Panc1 (cell line): ENCODE results near the gene SCNN1G. TPM values are rescaled to one million over a fixed set of nuclear protein-coding genes. Genes with fewer than 3 reads are reported as not detected.

Experiments used
- ATAC-seq: fragments of 200-7000 bp; cut with Tn5 transposase; 2 replicates; pipeline ENCODE4 v1.9.1; 2020; ENCODE audit warnings: mild to moderate bottlenecking, moderate library complexity
- BruUV-seq: library from RNA; stranded (reverse); fragments of 400-500 nt; replicated peaks from 2 replicates; lab custom pipeline; 2021; lab: Mats Ljungman, UMichigan
- CTCF ChIA-PET: fragments of 300-600 bp; sonication (Branson Sonifier 250); formaldehyde crosslinking; loops from one replicate; lab custom pipeline; 2022; ENCODE audit warnings: antibody characterized with exemption; lab: Charles Lee
- POLR2A ChIA-PET: fragments of 300-600 bp; sonication (Branson Sonifier 250); formaldehyde crosslinking; loops from one replicate; lab custom pipeline; 2022; ENCODE audit warnings: antibody characterized with exemption; lab: Charles Lee
- DNase-seq: peaks from one replicate; pipeline ENCODE4 v3.0.0-alpha.2; 2010; ENCODE audit warnings: low read depth, low spot score
- H3K27ac ChIP-seq: 2 replicates; pipeline ENCODE4 v1.5.1; 2011; ENCODE audit warnings: mild to moderate bottlenecking, low read length, inconsistent platforms
- H3K27me3 ChIP-seq: fragments of 200-500 bp; sonication (Bioruptor generic); 2 replicates; pipeline ENCODE4 v1.6.0; 2014; ENCODE audit warnings: low read length, inconsistent platforms; ENCODE audit not compliant: control insufficient read depth, insufficient read depth
- H3K36me3 ChIP-seq: fragments of 200-500 bp; sonication (Bioruptor generic); 2 replicates; pipeline ENCODE4 v1.5.1; 2014; ENCODE audit warnings: inconsistent platforms, mild to moderate bottlenecking, low read length, moderate library complexity; ENCODE audit not compliant: control insufficient read depth, insufficient read depth
- H3K4me1 ChIP-seq: 2 replicates; pipeline ENCODE4 v1.5.1; 2011; ENCODE audit warnings: inconsistent platforms, mild to moderate bottlenecking, low read length, moderate library complexity; ENCODE audit not compliant: control insufficient read depth, insufficient read depth
- H3K4me3 ChIP-seq, 2 experiments: 2 replicates each; pipeline ENCODE4 v1.5.1; 2011 to 2012; ENCODE audit warnings: low read depth in 2 of 2, low read length in 2 of 2, mild to moderate bottlenecking in 2 of 2, inconsistent platforms in 1 of 2, moderate library complexity in 1 of 2
- H3K9me3 ChIP-seq: fragments of 200-500 bp; sonication (Bioruptor generic); 2 replicates; pipeline ENCODE4 v1.5.1; 2014; ENCODE audit warnings: low read depth, mild to moderate bottlenecking, inconsistent platforms, low read length, moderate library complexity; ENCODE audit not compliant: control insufficient read depth, insufficient read depth
- CTCF ChIP-seq: fragments of 450-650 bp; IDR thresholded peaks from 2 replicates; pipeline ENCODE4 v1.5.1; 2017; ENCODE audit warnings: mild to moderate bottlenecking
- POLR2AphosphoS5 ChIP-seq: IDR thresholded peaks from 2 replicates; pipeline ENCODE4 v1.6.1; 2012; ENCODE audit warnings: mild to moderate bottlenecking, low read depth, low read length, moderate library complexity
- REST ChIP-seq, 2 experiments: IDR thresholded peaks; 2 replicates each; pipeline ENCODE4 v1.6.1; 2011 to 2012; ENCODE audit warnings: low read depth in 2 of 2, control low read depth in 1 of 2, low read length in 1 of 2, mild to moderate bottlenecking in 1 of 2, moderate library complexity in 1 of 2; ENCODE audit not compliant: insufficient read depth in 1 of 2
- SIN3A ChIP-seq: IDR thresholded peaks from 2 replicates; pipeline ENCODE4 v1.6.1; 2012; ENCODE audit warnings: low read depth, mild to moderate bottlenecking, low read length, moderate library complexity, borderline replicate concordance; ENCODE audit not compliant: insufficient read depth
- TCF7L2 ChIP-seq: IDR thresholded peaks from 2 replicates; pipeline ENCODE4 v1.6.1; 2011; ENCODE audit warnings: mild to moderate bottlenecking, low read depth, low read length, inconsistent platforms
- in situ Hi-C: cut with HindIII; loops from 2 replicates; pipeline ENCODE4 v1.10.0; 2016; ENCODE audit warnings: low sequenced_read_pairs, low pct_unique_long_range_greater_than_20kb
- intact Hi-C: fragments of 100-400 bp; cut with micrococcal nuclease; formaldehyde crosslinking; loops from one replicate; pipeline ENCODE4 v1.10.0; 2022; ENCODE audit not compliant: unreplicated experiment
- total RNA-seq: library from RNA; stranded (reverse); gene quantifications from one replicate; pipeline ENCODE4 v1.2.1, GENCODE V29; 2021; ENCODE audit not compliant: unreplicated experiment

SCNN1G gene
- total RNA-seq, 1 experiment from 2014 or later, result 3.4 TPM

- CTCF ChIA-PET, result interaction anchor here (0.6 kb wide), 1 partner anchor 188 kb away, joined by 7 read pairs; no protein-coding TSS in a partner anchor
- intact Hi-C loops, result no loop called here
- BruUV-seq, result no TSS peak
Observed at GRCh38 chr16:23240994-23241393, 58.4 kb downstream of the SCNN1G start.

GRCh38 chr16:23244122-23244521 lies 61.6 kb downstream of the SCNN1G start:
- no peak for TF ChIP-seq TCF7L2
- no peak for TF ChIP-seq POLR2AphosphoS5
- TF ChIP-seq CTCF, result no peak
- TF ChIP-seq SIN3A, result no peak
- TF ChIP-seq REST (IDR thresholded peaks at IDR 0.05; ENCODE audit: insufficient read depth in 1 of 2, low read depth in 2 of 2, low read length in 1 of 2), result no peak
- no peaks in the 10 kb centered on the region for H3K27me3 ChIP-seq
- H3K9me3 ChIP-seq, result no peaks in the 10 kb centered on the region
- DNase-seq (no peak), ATAC-seq (no peak)
- H3K27ac ChIP-seq, result no peak overlapping the region
- no peaks in the 10 kb centered on the region for H3K4me1 ChIP-seq
- in situ Hi-C loops, result no loop called here
- ChIA-PET CTCF (no interaction called here), POLR2A (interaction anchor here (0.7 kb wide), 1 partner anchor 1265 kb away, joined by 3 read pairs; no protein-coding TSS in a partner anchor)
- BruUV-seq, result no TSS peak
- no peaks in the 10 kb centered on the region for H3K36me3 ChIP-seq
- intact Hi-C loops, result no loop called here
- no peak overlapping the region for H3K4me3 ChIP-seq

More at GRCh38 chr16:23240994-23241393, 58.4 kb downstream of the SCNN1G start:
- H3K27ac ChIP-seq, result no peak overlapping the region
- POLR2A ChIA-PET, result no interaction called here
- H3K4me3 ChIP-seq, result no peak overlapping the region
- no peaks in the 10 kb centered on the region for H3K4me1 ChIP-seq
- no peak for ATAC-seq
- DNase-seq, result no peak
- TF ChIP-seq SIN3A, result no peak
- TF ChIP-seq REST (IDR thresholded peaks at IDR 0.05; ENCODE audit: insufficient read depth in 1 of 2, low read depth in 2 of 2, low read length in 1 of 2), result no peak
- TF ChIP-seq POLR2AphosphoS5, result no peak
- TF ChIP-seq CTCF, result no peak
- no peak for TF ChIP-seq TCF7L2
- in situ Hi-C loops, result no loop called here
- H3K36me3 ChIP-seq, result no peaks in the 10 kb centered on the region
- no peaks in the 10 kb centered on the region for H3K27me3 ChIP-seq
- no peaks in the 10 kb centered on the region for H3K9me3 ChIP-seq
